Stomach (tissue), 9 donors: ENCODE data around the gene KCNIP4. TPM values are rescaled to one million over a fixed set of nuclear protein-coding genes. Genes with fewer than 3 reads are reported as not detected.

Experiments used
- DNase-seq, 2 donors: peaks; one replicate each; pipeline versions ENCODE4 v3.0.0 to v3.0.0-alpha.2; 2013 to 2019
- H3K27ac ChIP-seq, 5 donors: fragments of 200-600 bp in 4 of 5; sonication (generic) in 4 of 5; one replicate each; pipeline ENCODE4 v1.5.1; 2013 to 2019; ENCODE audit warnings: mild to moderate bottlenecking in 1 of 5, moderate library complexity in 1 of 5
- H3K27me3 ChIP-seq, 3 donors: fragments of 200-600 bp; sonication (generic); one replicate each; pipeline ENCODE4 v1.5.1; 2017 to 2019; ENCODE audit warnings: mixed run types in 1 of 3
- H3K36me3 ChIP-seq, 4 donors: fragments of 200-600 bp; sonication (generic); 1 replicate in 3 of 4; 2 replicates in 1 of 4; pipeline ENCODE4 v1.5.1; 2016 to 2019
- H3K4me1 ChIP-seq, 4 donors: fragments of 200-600 bp; sonication (generic); one replicate each; pipeline ENCODE4 v1.5.1; 2016 to 2019
- H3K4me3 ChIP-seq, 4 donors: fragments of 200-600 bp; sonication (generic) in 3 of 4; one replicate each; pipeline ENCODE4 v1.5.1; 2016 to 2019; ENCODE audit warnings: mild to moderate bottlenecking in 1 of 4
- H3K9me3 ChIP-seq, 4 donors: fragments of 200-600 bp; sonication (generic); one replicate each; pipeline ENCODE4 v1.5.1; 2016 to 2019
- EP300 ChIP-seq: sonication (generic); formaldehyde crosslinking; IDR thresholded peaks from one replicate; pipeline ENCODE4 v1.6.1; 2017; ENCODE audit warnings: antibody characterized with exemption
- POLR2A ChIP-seq, 4 donors: fragments of 450-650 bp; IDR thresholded peaks; one replicate each; pipeline ENCODE4 v1.6.1; 2016; ENCODE audit warnings: antibody characterized with exemption in 4 of 4, control low read depth in 2 of 4, mild to moderate bottlenecking in 1 of 4, moderate library complexity in 1 of 4
- POLR2AphosphoS5 ChIP-seq, 3 donors: sonication (generic); formaldehyde crosslinking; IDR thresholded peaks; one replicate each; pipeline ENCODE4 v1.6.1; 2016; ENCODE audit warnings: antibody characterized with exemption in 3 of 3
- WGBS, 5 donors: extraction: QIAGEN DNeasy Blood & Tissue Kit in 3 of 5; methylation state at CpG; one replicate each; pipeline versions ENCODE4 v1.1.5 to v1.1.7; 2013 to 2018; 5-methylcytosine and 5-hydroxymethylcytosine counted together
- intact Hi-C: fragments of 100-400 bp; cut with DNase I; formaldehyde crosslinking; loops from one replicate; pipeline ENCODE4 v1.15.1; 2023; ENCODE audit warnings: low total_unique reads
- polyA plus RNA-seq, 3 donors: library from polyadenylated mRNA; stranded (reverse); fragments of 200-250 nt; gene quantifications; one replicate each; pipeline ENCODE4 v1.2.3, GENCODE V29; 2013
- total RNA-seq, 5 donors: library from RNA; depleted of rRNA; stranded (reverse); fragments of >200 nt; gene quantifications; one replicate each; pipeline versions ENCODE4 v1.1.0 to v1.2.3, GENCODE V29; 2014 to 2016
- TF ChIP-seq, protein P1 (sequence below), 7 experiments: fragments of 450-650 bp in 4 of 7; fragments of 200-600 bp in 3 of 7; sonication (generic) in 3 of 7; IDR thresholded peaks; one replicate each; pipeline ENCODE4 v1.5.1; 2016 to 2019; ENCODE audit warnings: antibody characterized with exemption in 7 of 7, control low read depth in 2 of 7, mild to moderate bottlenecking in 1 of 7
- donor health status: healthy with polysubstance abuse.
- donor health status: Bipolar disorder and iron deficiency.
- donor health status: healthy.

Gene KCNIP4
- total and polyA plus RNA-seq, 8 donors = 0.23 to 1.8 (median 1.3) TPM; not detected in 4

DNA sequence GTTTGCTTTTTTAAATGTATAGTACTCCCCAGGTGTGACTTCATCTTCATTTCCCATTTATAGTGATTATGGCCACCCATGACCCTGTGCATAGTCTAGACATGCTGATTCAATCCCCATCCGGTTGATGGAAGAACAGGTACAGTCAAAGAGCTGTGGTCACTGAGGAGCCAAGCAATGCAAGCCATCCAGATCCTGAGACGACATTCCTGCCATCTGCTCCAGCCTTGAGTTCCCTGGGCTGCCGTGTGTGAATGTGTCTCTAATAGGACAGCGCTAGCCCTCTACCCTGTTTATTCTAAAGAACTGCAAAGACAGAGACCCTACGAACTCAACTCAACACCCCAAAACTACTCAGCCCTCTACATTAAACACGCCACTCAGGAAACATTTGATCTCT lies 1.7 kb downstream of the KCNIP4 start:
- no peaks in the 10 kb centered on the region for H3K36me3 ChIP-seq
- WGBS, 5 donors = 74 to 85% (median 83%) methylated on average over 6 of the region's 6 CpGs
- H3K27ac ChIP-seq = no peak overlapping the region
- no peak for DNase-seq
- no peak overlapping the region for H3K4me3 ChIP-seq
- TF ChIP-seq EP300 (no peak), POLR2A (IDR thresholded peaks at IDR 0.05) (no peak), POLR2AphosphoS5 (IDR thresholded peaks at IDR 0.05) (no peak)
- TF ChIP-seq, protein P1, sequence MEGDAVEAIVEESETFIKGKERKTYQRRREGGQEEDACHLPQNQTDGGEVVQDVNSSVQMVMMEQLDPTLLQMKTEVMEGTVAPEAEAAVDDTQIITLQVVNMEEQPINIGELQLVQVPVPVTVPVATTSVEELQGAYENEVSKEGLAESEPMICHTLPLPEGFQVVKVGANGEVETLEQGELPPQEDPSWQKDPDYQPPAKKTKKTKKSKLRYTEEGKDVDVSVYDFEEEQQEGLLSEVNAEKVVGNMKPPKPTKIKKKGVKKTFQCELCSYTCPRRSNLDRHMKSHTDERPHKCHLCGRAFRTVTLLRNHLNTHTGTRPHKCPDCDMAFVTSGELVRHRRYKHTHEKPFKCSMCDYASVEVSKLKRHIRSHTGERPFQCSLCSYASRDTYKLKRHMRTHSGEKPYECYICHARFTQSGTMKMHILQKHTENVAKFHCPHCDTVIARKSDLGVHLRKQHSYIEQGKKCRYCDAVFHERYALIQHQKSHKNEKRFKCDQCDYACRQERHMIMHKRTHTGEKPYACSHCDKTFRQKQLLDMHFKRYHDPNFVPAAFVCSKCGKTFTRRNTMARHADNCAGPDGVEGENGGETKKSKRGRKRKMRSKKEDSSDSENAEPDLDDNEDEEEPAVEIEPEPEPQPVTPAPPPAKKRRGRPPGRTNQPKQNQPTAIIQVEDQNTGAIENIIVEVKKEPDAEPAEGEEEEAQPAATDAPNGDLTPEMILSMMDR (IDR thresholded peaks at IDR 0.05) = no peak
- H3K9me3 ChIP-seq = no peaks in the 10 kb centered on the region
- H3K27me3 ChIP-seq = peaks cover 0 to 35% (median 18%) of the 10 kb centered on the region in 3 donors
- intact Hi-C loops = no loop called here
- H3K4me1 ChIP-seq = peaks cover 0 to 12% (median 3%) of the 10 kb centered on the region in 4 donors

DNA sequence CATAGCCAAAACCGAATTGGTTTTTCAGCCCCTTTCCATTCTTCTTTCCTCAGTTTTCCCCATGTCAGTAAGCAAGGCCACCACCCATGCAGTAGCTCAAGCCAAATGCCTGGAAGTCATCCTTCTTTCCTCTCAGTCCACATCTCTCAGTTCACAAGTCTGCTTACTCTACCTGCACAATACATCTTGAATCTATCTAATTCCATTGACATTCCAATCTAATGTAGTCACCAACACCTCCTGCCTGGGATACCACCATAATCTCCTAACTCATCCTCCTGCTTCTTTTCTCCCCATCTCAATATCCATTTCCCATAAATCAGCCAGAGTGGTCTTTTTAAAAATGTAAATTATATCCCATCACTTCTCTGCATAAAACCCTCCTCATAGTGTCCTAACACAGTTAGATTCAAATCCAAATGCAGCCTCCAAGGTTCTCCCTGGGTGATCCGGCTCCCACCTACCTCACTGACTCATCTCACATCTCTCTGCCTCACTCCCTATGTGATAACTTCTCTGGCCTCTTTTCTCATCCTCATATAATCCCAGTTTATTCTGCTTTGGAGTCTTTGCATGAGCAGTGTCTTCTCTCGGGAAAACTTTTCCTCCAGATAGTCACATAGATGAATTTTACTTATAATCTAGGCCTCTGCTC lies 26.9 kb downstream of the KCNIP4 start:
- intact Hi-C loops = no loop called here
- no peak overlapping the region for H3K4me3 ChIP-seq
- no peaks in the 10 kb centered on the region for H3K27me3 ChIP-seq
- TF ChIP-seq POLR2A (IDR thresholded peaks at IDR 0.05) = no peak
- no peak for TF ChIP-seq POLR2AphosphoS5 (IDR thresholded peaks at IDR 0.05)
- TF ChIP-seq EP300 = no peak
- TF ChIP-seq, protein P1 (IDR thresholded peaks at IDR 0.05) = no peak
- H3K9me3 ChIP-seq = no peaks in the 10 kb centered on the region
- WGBS, 5 donors = 48 to 74% (median 59%) methylated on average over 3 of the region's 3 CpGs
- DNase-seq = no peak
- H3K4me1 ChIP-seq = no peaks in the 10 kb centered on the region
- H3K36me3 ChIP-seq = no peaks in the 10 kb centered on the region
- no peak overlapping the region for H3K27ac ChIP-seq

DNA sequence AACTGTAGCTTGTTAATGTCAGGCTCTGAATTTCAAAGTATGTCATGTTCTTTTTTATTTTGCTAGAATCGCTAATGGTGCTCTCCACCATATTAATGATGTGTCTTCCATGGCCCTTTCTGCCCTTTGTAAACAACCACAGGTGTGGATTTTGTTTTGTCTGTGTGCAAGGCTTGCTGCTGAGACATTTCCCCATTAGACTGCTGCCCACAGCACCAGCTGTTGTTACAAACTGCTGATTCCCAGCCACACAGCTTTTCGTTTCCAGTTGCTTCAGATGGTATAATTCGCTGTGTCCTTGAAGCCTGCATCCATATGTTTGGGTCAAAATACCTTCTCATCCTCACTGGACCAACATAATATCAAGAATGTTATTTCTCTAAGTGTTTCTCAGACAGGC lies 32.8 kb downstream of the KCNIP4 start:
- no peaks in the 10 kb centered on the region for H3K9me3 ChIP-seq
- H3K4me3 ChIP-seq = no peak overlapping the region
- DNase-seq = no peak
- intact Hi-C loops = no loop called here
- no peaks in the 10 kb centered on the region for H3K4me1 ChIP-seq
- 63 to 72% (median 68%) methylated on average over 3 of the region's 3 CpGs for WGBS, 5 donors
- TF ChIP-seq POLR2AphosphoS5 (IDR thresholded peaks at IDR 0.05) = no peak
- TF ChIP-seq EP300 = no peak
- TF ChIP-seq POLR2A (IDR thresholded peaks at IDR 0.05) = no peak
- TF ChIP-seq, protein P1 (IDR thresholded peaks at IDR 0.05) = no peak
- no peaks in the 10 kb centered on the region for H3K27me3 ChIP-seq
- no peaks in the 10 kb centered on the region for H3K36me3 ChIP-seq
- H3K27ac ChIP-seq = no peak overlapping the region

DNA sequence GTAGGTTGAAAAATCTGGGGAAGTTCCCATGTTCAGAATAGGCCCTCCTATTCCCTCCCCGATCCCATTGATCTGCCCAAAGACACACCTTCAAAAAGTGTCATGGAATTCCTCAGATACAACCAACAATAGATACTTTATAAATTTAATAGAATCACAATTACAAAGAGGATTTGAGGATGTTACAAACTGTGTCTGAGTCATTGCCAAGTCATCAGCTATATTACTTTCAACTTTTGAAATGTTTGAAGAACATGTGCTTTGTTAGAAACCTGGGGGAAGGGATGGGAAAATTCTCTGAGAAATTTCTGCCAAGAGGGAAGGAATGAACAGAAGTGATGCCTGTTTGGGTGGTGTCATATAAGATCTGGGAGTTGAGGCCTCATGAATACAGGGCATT lies 46.7 kb downstream of the KCNIP4 start:
- 78 to 92% (median 84%) methylated on average over 1 of the region's 1 CpG for WGBS, 5 donors

DNA sequence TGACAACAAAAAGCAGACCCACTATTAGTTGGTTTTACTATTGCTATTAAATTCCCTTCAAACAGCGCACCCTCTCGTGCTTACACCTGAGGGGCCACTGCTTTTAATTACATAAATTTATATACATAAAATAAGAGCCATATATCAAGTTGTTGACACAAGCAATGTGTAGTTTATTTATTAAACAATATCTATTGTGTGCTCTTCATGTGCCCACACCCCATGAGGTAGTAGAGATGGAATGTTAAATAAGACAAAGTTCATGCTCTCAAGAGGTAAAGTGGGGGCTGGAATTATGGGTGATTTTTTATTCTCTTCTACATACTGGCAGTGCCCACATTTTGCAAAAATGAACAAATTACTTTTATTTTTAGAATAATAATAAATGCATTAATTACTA lies 47.3 kb downstream of the KCNIP4 start:
- WGBS, 5 donors = 76 to 83% (median 82%) methylated on average over 2 of the region's 2 CpGs

More for the DNA sequence above, 46.7 kb downstream of the KCNIP4 start:
- no peak for TF ChIP-seq EP300
- H3K36me3 ChIP-seq = no peaks in the 10 kb centered on the region
- peaks cover 0 to 21% (median 14%) of the 10 kb centered on the region in 4 donors for H3K9me3 ChIP-seq
- no peak overlapping the region for H3K4me3 ChIP-seq
- DNase-seq = no peak
- no peaks in the 10 kb centered on the region for H3K27me3 ChIP-seq
- intact Hi-C loops = no loop called here
- no peak overlapping the region for H3K27ac ChIP-seq
- H3K4me1 ChIP-seq = no peaks in the 10 kb centered on the region

More for the DNA sequence above, 47.3 kb downstream of the KCNIP4 start:
- H3K4me1 ChIP-seq = no peaks in the 10 kb centered on the region
- H3K9me3 ChIP-seq = peaks cover 0 to 21% (median 14%) of the 10 kb centered on the region in 4 donors
- no peaks in the 10 kb centered on the region for H3K27me3 ChIP-seq
- H3K27ac ChIP-seq = no peak overlapping the region
- no peaks in the 10 kb centered on the region for H3K36me3 ChIP-seq
- intact Hi-C loops = no loop called here
- H3K4me3 ChIP-seq = no peak overlapping the region
- TF ChIP-seq POLR2AphosphoS5 (IDR thresholded peaks at IDR 0.05) (no peak), POLR2A (IDR thresholded peaks at IDR 0.05) (no peak), EP300 (no peak)
- TF ChIP-seq, protein P1 (IDR thresholded peaks at IDR 0.05) = no peak
- DNase-seq = no peak
